Measurements from ENCODE around the gene GEMIN5. TPM values are rescaled to one million over a fixed set of nuclear protein-coding genes. Genes with fewer than 3 reads are reported as not detected.

The GEMIN5 gene
- total and polyA plus RNA-seq, 2 of the 13 experiments (the other 11 are each of a cell fraction or from before 2014, with no cell fraction given), result 6.6 to 28.6 TPM

GRCh38 chr5:154850255-154851062 is 87.6 kb downstream of the GEMIN5 start, which contains the start of gene FAXDC2 (continued):
- TF ChIP-seq AHDC1 (CRISPR knock-in tag; IDR thresholded peaks at IDR 0.05; ENCODE audit: borderline replicate concordance) (0 out of 2 replicates have a peak, but pooled peaks have one; percentile 34), ZBTB8A (CRISPR knock-in tag; IDR thresholded peaks at IDR 0.05; ENCODE audit: borderline replicate concordance, low read depth) (no peak), HNF1B (CRISPR knock-in tag; IDR thresholded peaks at IDR 0.05) (peak; percentile 53), ZNF354B (CRISPR knock-in tag; IDR thresholded peaks at IDR 0.05) (no peak), ELF3 (CRISPR knock-in tag; IDR thresholded peaks at IDR 0.05) (peak; percentile 41; the same call in 1 of the 2 replicates), ZNF335 (CRISPR knock-in tag; IDR thresholded peaks at IDR 0.05) (0 out of 2 replicates have a peak, but pooled peaks have one; percentile 30), NRL (CRISPR knock-in tag; IDR thresholded peaks at IDR 0.05; ENCODE audit: borderline replicate concordance) (no peak), GATAD1 (CRISPR knock-in tag; IDR thresholded peaks at IDR 0.05) (no peak), FOXJ3 (CRISPR knock-in tag; IDR thresholded peaks at IDR 0.05; ENCODE audit: borderline replicate concordance) (0 out of 2 replicates have a peak, but pooled peaks have one; percentile 10), ZBTB4 (CRISPR knock-in tag; IDR thresholded peaks at IDR 0.05; ENCODE audit: borderline replicate concordance) (peak; percentile 75; the same call in 1 of the 2 replicates), RAD21 (CRISPR knock-in tag; IDR thresholded peaks at IDR 0.05) (no peak), NR2F1 (CRISPR knock-in tag; IDR thresholded peaks at IDR 0.05) (0 out of 4 replicates have a peak, but pooled peaks of 1 of the 2 experiments have one; percentile 40), U2AF1 (optimal IDR thresholded peaks at IDR 0.05; ENCODE audit: low read depth, low read length) (no peak), KAT2B (IDR thresholded peaks at IDR 0.05; ENCODE audit: borderline replicate concordance, low read depth, low read length) (no peak), ZNF703 (CRISPR knock-in tag; IDR thresholded peaks at IDR 0.05; ENCODE audit: borderline replicate concordance) (no peak), SAP130 (CRISPR knock-in tag; IDR thresholded peaks at IDR 0.05; ENCODE audit: low read depth) (peak; percentile 81), ZMAT5 (CRISPR knock-in tag; IDR thresholded peaks at IDR 0.05; ENCODE audit: borderline replicate concordance, low read depth) (no peak), MIXL1 (CRISPR knock-in tag; IDR thresholded peaks at IDR 0.05) (0 out of 2 replicates have a peak, but pooled peaks have one; percentile 46)

Measured in HepG2 (cell line).